Activated naive CD4-positive, alpha-beta T cell treated with anti-CD3 and anti-CD28 coated beads, Interleukin-2, amount 50 U/mL, for 72 hours (primary cell): ENCODE data around the gene MAPT. TPM values are rescaled to one million over a fixed set of nuclear protein-coding genes. Genes with fewer than 3 reads are reported as not detected.
A peak's percentile ranks its signal among the peaks of the same experiment; 100 is the strongest.
"Not testable (repeated sequence)": the region's sequence is repeated elsewhere in the genome, so short reads cannot be mapped to it uniquely, and the experiment has no call there.

ENCODE experiments used
- ATAC-seq, 2 donors: fragments of 150-1000 bp; cut with Tn5 transposase; 2 replicates each; pipeline ENCODE4 v1.10.0; 2021; ENCODE audit warnings: mild to moderate bottlenecking in 2 of 2, moderate library complexity in 2 of 2
- DNase-seq, 2 donors: peaks; one replicate each; pipeline ENCODE4 v3.0.0; 2021 to 2022; ENCODE audit warnings: low spot score in 2 of 2
- H3K27ac Mint-ChIP-seq, 2 donors: one replicate each; pipeline ENCODE4 v1.8.0; 2022; ENCODE audit warnings: mild to moderate bottlenecking in 2 of 2, mixed read lengths in 2 of 2
- H3K36me3 Mint-ChIP-seq, 2 donors: one replicate each; pipeline ENCODE4 v1.8.0; 2022; ENCODE audit warnings: mixed read lengths in 2 of 2
- H3K9me3 Mint-ChIP-seq, 2 donors: one replicate each; pipeline ENCODE4 v1.8.0; 2022; ENCODE audit warnings: mixed read lengths in 2 of 2
- total RNA-seq, 2 donors: library from RNA; stranded (reverse); gene quantifications; one replicate each; pipeline ENCODE4 v1.2.3, GENCODE V29; 2022

MAPT gene
- total RNA-seq, 2 donors from 2014 or later, result 0.57 to 2.2 TPM

GRCh38 chr17:45996282-45996937, 102.1 kb downstream of the MAPT start:
- H3K36me3 Mint-ChIP-seq, result no peaks in the 10 kb centered on the region
- H3K9me3 Mint-ChIP-seq, result no peaks in the 10 kb centered on the region
- no peak overlapping the region for H3K27ac Mint-ChIP-seq
- ATAC-seq, result no peak
- DNase-seq, result no peak

GRCh38 chr17:45997166-45997565, 102.8 kb downstream of the MAPT start:
- Mint-ChIP-seq H3K27ac (no peak overlapping the region), H3K9me3 (no peaks in the 10 kb centered on the region), H3K36me3 (no peaks in the 10 kb centered on the region)
- ATAC-seq (no peak), DNase-seq (no peak)

GRCh38 chr17:45997624-45998023, 103.3 kb downstream of the MAPT start:
- no peak overlapping the region for H3K27ac Mint-ChIP-seq
- no peaks in the 10 kb centered on the region for H3K9me3 Mint-ChIP-seq

GRCh38 chr17:45998987-45999899, 104.9 kb downstream of the MAPT start, which contains the start of gene STH:
STH (plus strand) TSS chr17:45999250; CDS start chr17:45999280, 30 bp downstream.
- ATAC-seq, result no peak
- Mint-ChIP-seq H3K36me3 (no peaks in the 10 kb centered on the region), H3K27ac (no peak within 1 kb of the TSS), H3K9me3 (no peaks in the 10 kb centered on the region)
- DNase-seq, result no peak

More at GRCh38 chr17:45997624-45998023, 103.3 kb downstream of the MAPT start:
- ATAC-seq, result no peak
- H3K36me3 Mint-ChIP-seq, result no peaks in the 10 kb centered on the region
- no peak for DNase-seq

GRCh38 chr17:45999900-46000290, 105.5 kb downstream of the MAPT start:
- no peaks in the 10 kb centered on the region for H3K9me3 Mint-ChIP-seq
- no peak overlapping the region for H3K27ac Mint-ChIP-seq
- ATAC-seq (no peak), DNase-seq (no peak)
- no peaks in the 10 kb centered on the region for H3K36me3 Mint-ChIP-seq

- Mint-ChIP-seq H3K27ac (no peak overlapping the region), H3K9me3 (no peaks in the 10 kb centered on the region), H3K36me3 (no peaks in the 10 kb centered on the region)
- DNase-seq (no peak), ATAC-seq (no peak)
Measured at GRCh38 chr17:46000292-46000691, 105.9 kb downstream of the MAPT start.

GRCh38 chr17:46000757-46001156, 106.4 kb downstream of the MAPT start:
- no peak overlapping the region for H3K27ac Mint-ChIP-seq
- H3K36me3 Mint-ChIP-seq, result no peaks in the 10 kb centered on the region
- no peak for DNase-seq
- ATAC-seq, result no peak
- H3K9me3 Mint-ChIP-seq, result no peaks in the 10 kb centered on the region

GRCh38 chr17:46001390-46002310, 107.3 kb downstream of the MAPT start:
- ATAC-seq, result peak in 1 of 2 donors; percentile 8
- no peaks in the 10 kb centered on the region for H3K9me3 Mint-ChIP-seq
- H3K27ac Mint-ChIP-seq, result no peak overlapping the region

GRCh38 chr17:46002311-46002972, 108.1 kb downstream of the MAPT start:
- Mint-ChIP-seq H3K9me3 (no peaks in the 10 kb centered on the region), H3K27ac (no peak overlapping the region), H3K36me3 (no peaks in the 10 kb centered on the region)
- peak; percentile 68 to 76 for DNase-seq
- ATAC-seq, result peak; percentile 89 to 90

More at GRCh38 chr17:46001390-46002310, 107.3 kb downstream of the MAPT start:
- H3K36me3 Mint-ChIP-seq, result no peaks in the 10 kb centered on the region
- DNase-seq, result no peak

- no peak for DNase-seq
- Mint-ChIP-seq H3K27ac (no peak overlapping the region), H3K9me3 (no peaks in the 10 kb centered on the region), H3K36me3 (no peaks in the 10 kb centered on the region)
- peak; percentile 26 to 37 for ATAC-seq
Measured at GRCh38 chr17:46002973-46003316, 108.6 kb downstream of the MAPT start.

GRCh38 chr17:46003907-46004748, 109.8 kb downstream of the MAPT start:
- Mint-ChIP-seq H3K36me3 (no peaks in the 10 kb centered on the region), H3K27ac (no peak overlapping the region), H3K9me3 (no peaks in the 10 kb centered on the region)
- ATAC-seq, result no peak
- DNase-seq, result no peak

GRCh38 chr17:46006082-46006481, 111.7 kb downstream of the MAPT start:
- not testable (repeated sequence) for H3K27ac Mint-ChIP-seq, ATAC-seq, DNase-seq, H3K9me3 Mint-ChIP-seq, H3K36me3 Mint-ChIP-seq

- no peaks in the 10 kb centered on the region for H3K36me3 Mint-ChIP-seq
- ATAC-seq (no peak), DNase-seq (no peak)
- no peak overlapping the region for H3K27ac Mint-ChIP-seq
- H3K9me3 Mint-ChIP-seq, result no peaks in the 10 kb centered on the region
Measured at GRCh38 chr17:46007461-46007965, 113.2 kb downstream of the MAPT start.

GRCh38 chr17:46008591-46008990, 114.2 kb downstream of the MAPT start:
- DNase-seq, result no peak
- H3K9me3 Mint-ChIP-seq, result no peaks in the 10 kb centered on the region
- no peaks in the 10 kb centered on the region for H3K36me3 Mint-ChIP-seq
- no peak overlapping the region for H3K27ac Mint-ChIP-seq
- ATAC-seq, result no peak
